CD4-positive, alpha-beta memory T cell (primary cell): ENCODE measurements around the gene C10orf62. TPM values are rescaled to one million over a fixed set of nuclear protein-coding genes. Genes with fewer than 3 reads are reported as not detected.

Experiments used
- polyA plus RNA-seq, 2 donors: library from polyadenylated mRNA; unstranded; fragments of 300-500 nt; fragmentation: Illumina TruSeq; gene quantifications; one replicate each; pipeline ENCODE4 v1.2.3, GENCODE V29; 2021
- total RNA-seq, 2 experiments: library from RNA; stranded (reverse); gene quantifications; one replicate each; pipeline ENCODE4 v1.2.3, GENCODE V29; 2021

The C10orf62 gene
- total and polyA plus RNA-seq, 4 experiments from 2014 or later: not detected

Other genes starting within 250 kb of the C10orf62 start
- 10 to 100 TPM; 18.2 to 20.0 TPM for gene RRP12, start 188.4 kb upstream of the C10orf62 start, total RNA-seq
- gene RRP12, start 188.4 kb upstream of the C10orf62 start, polyA plus RNA-seq: 1 to 10 TPM; 6.3 to 7.7 TPM
- 100 to 1,000 TPM in 1 of 2 experiments, 10 to 100 TPM in 1; 95.7 to 102 TPM for gene PGAM1, start 163.5 kb upstream of the C10orf62 start, total RNA-seq
- 100 to 1,000 TPM; 300 to 371 TPM for gene PGAM1, start 163.5 kb upstream of the C10orf62 start, polyA plus RNA-seq
- 10 to 100 TPM; 60.6 to 62.7 TPM for gene EXOSC1, start 143.7 kb upstream of the C10orf62 start, total RNA-seq
- 10 to 100 TPM; 93.3 to 93.7 TPM for gene EXOSC1, start 143.7 kb upstream of the C10orf62 start, polyA plus RNA-seq
- 10 to 100 TPM; 29.6 to 29.7 TPM for gene ZDHHC16, start 143.5 kb upstream of the C10orf62 start, total RNA-seq
- 10 to 100 TPM; 33.9 to 52.1 TPM for gene ZDHHC16, start 143.5 kb upstream of the C10orf62 start, polyA plus RNA-seq
- 100 to 1,000 TPM; 109 to 111 TPM for gene MMS19, start 91.3 kb upstream of the C10orf62 start, total RNA-seq
- 10 to 100 TPM; 35.9 to 43.1 TPM for gene MMS19, start 91.3 kb upstream of the C10orf62 start, polyA plus RNA-seq
- 1 to 10 TPM; 1.9 TPM for gene UBTD1, start 90.8 kb upstream of the C10orf62 start, total RNA-seq
- 1 to 10 TPM; 1.3 to 1.7 TPM for gene UBTD1, start 90.8 kb upstream of the C10orf62 start, polyA plus RNA-seq
- gene ANKRD2, start 16.9 kb upstream of the C10orf62 start, total RNA-seq: not detected
- gene ANKRD2, start 16.9 kb upstream of the C10orf62 start, polyA plus RNA-seq: not detected
- gene HOGA1, start 5.3 kb upstream of the C10orf62 start, total RNA-seq: not detected
- gene HOGA1, start 5.3 kb upstream of the C10orf62 start, polyA plus RNA-seq: not detected
- gene MORN4, start 43.8 kb downstream of the C10orf62 start, total RNA-seq: 1 to 10 TPM; 2.1 to 3.0 TPM
- 1 to 10 TPM in 1 of 2 donors, under 1 TPM in 1; 0.94 to 1.1 TPM for gene MORN4, start 43.8 kb downstream of the C10orf62 start, polyA plus RNA-seq
- gene PI4K2A, start 51.0 kb downstream of the C10orf62 start, total RNA-seq: 1 to 10 TPM; 9.8 to 9.9 TPM
- 1 to 10 TPM; 8.5 TPM for gene PI4K2A, start 51.0 kb downstream of the C10orf62 start, polyA plus RNA-seq
- gene AVPI1, start 97.5 kb downstream of the C10orf62 start, total RNA-seq: 1 to 10 TPM; 1.9 to 2.2 TPM
- gene AVPI1, start 97.5 kb downstream of the C10orf62 start, polyA plus RNA-seq: 1 to 10 TPM; 1.8 to 5.6 TPM
- 1 to 10 TPM; 1.3 to 2.1 TPM for gene MARVELD1, start 124.0 kb downstream of the C10orf62 start, total RNA-seq
- gene MARVELD1, start 124.0 kb downstream of the C10orf62 start, polyA plus RNA-seq: under 1 TPM; 0.22 to 0.88 TPM
- gene ZFYVE27, start 147.4 kb downstream of the C10orf62 start, total RNA-seq: 10 to 100 TPM; 59.5 to 64.5 TPM
- gene ZFYVE27, start 147.4 kb downstream of the C10orf62 start, polyA plus RNA-seq: 10 to 100 TPM; 26.8 to 28.8 TPM
- not detected for gene SFRP5, start 182.3 kb downstream of the C10orf62 start, total RNA-seq
- gene SFRP5, start 182.3 kb downstream of the C10orf62 start, polyA plus RNA-seq: not detected